ENCODE measurements around the gene GBF1. TPM values are rescaled to one million over a fixed set of nuclear protein-coding genes. Genes with fewer than 3 reads are reported as not detected.
"Not testable (repeated sequence)": the region's sequence is repeated elsewhere in the genome, so short reads cannot be mapped to it uniquely, and the experiment has no call there.

GBF1 gene
- polyA plus RNA-seq, 1 donor from 2014 or later: 12.6 TPM

DNA sequence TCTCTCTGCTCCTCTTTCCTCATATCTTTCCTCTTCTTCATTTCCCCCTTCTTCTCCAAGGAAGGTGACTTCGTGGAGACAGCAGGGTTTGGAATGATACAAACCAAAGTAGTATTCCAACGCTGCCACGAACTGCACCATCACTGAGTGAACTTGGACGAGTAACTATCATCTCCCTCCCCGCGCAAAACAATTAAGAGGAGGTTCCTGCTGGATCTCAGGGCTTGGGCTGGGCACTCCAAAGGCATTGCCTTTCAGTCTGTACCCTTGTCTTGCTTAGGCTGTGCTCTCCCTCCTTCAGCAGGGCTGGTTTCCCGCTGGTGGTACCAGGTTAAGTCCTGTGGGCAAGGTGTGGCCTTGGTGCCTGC lies 3.2 kb upstream of the GBF1 start:
- H3K27me3 Mint-ChIP-seq: peaks cover 22% of the 10 kb centered on the region
- peaks cover 16 to 29% (median 20%) of the 10 kb centered on the region in 3 donors for H3K4me1 Mint-ChIP-seq
- no peaks in the 10 kb centered on the region for H3K36me3 Mint-ChIP-seq
- H3K27ac Mint-ChIP-seq: peak overlapping the region in 2 of 3 donors; percentile 3 to 51
- no peaks in the 10 kb centered on the region for H3K9me3 Mint-ChIP-seq
- peak overlapping the region; percentile 30 to 84 (median 80) for H3K4me3 Mint-ChIP-seq

DNA sequence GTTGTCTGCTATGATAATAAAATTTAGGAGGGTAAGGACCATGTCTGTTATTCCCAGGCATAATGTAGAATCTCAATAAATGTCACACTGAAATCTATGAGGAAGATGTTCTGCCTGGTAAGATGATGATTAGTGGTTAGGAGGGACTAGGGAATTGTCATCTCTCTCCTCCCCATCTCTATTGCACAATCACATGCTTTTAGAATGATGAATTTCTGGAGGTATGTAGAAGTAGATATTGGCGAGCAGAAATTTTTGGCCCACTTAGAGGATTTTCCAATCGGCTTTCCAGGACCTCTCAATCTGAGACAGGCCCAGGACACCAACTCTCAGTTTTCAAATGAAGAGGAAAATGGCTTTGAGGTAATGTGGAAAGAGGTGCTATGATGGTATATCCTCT lies 2.0 kb upstream of the GBF1 start:
- H3K27me3 Mint-ChIP-seq: peaks cover 22% of the 10 kb centered on the region

DNA sequence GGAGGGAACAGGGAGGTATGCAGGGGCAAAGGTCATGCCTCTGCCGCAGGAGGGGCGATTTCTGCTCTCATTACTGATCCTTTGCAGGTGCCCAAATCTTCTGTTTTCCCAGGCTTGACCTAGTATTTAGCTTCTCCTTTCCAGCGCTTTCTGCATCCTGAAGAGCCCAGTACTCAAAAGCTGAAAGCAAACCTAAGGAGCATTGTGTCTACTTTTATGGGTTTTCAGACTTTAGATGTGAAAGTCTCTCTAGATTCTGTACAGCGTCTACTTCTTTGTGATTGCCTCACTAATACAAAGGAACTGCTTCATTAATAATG lies 560 bp downstream of the GBF1 start:
- Mint-ChIP-seq H3K4me1 (peaks cover 28 to 48% (median 31%) of the 10 kb centered on the region in 3 donors), H3K27ac (peak overlapping the region; percentile 48 to 95 (median 94)), H3K9me3 (no peaks in the 10 kb centered on the region), H3K27me3 (peaks cover 15% of the 10 kb centered on the region), H3K36me3 (peaks cover under 1% of the 10 kb centered on the region), H3K4me3 (peak overlapping the region; percentile 90 to 99 (median 97))

More for the DNA sequence above, 2.0 kb upstream of the GBF1 start:
- no peak overlapping the region for H3K27ac Mint-ChIP-seq
- peaks cover 28 to 40% (median 32%) of the 10 kb centered on the region in 3 donors for H3K4me1 Mint-ChIP-seq
- no peaks in the 10 kb centered on the region for H3K36me3 Mint-ChIP-seq
- peak overlapping the region in 1 of 4 donors; percentile 22 for H3K4me3 Mint-ChIP-seq
- H3K9me3 Mint-ChIP-seq: no peaks in the 10 kb centered on the region

DNA sequence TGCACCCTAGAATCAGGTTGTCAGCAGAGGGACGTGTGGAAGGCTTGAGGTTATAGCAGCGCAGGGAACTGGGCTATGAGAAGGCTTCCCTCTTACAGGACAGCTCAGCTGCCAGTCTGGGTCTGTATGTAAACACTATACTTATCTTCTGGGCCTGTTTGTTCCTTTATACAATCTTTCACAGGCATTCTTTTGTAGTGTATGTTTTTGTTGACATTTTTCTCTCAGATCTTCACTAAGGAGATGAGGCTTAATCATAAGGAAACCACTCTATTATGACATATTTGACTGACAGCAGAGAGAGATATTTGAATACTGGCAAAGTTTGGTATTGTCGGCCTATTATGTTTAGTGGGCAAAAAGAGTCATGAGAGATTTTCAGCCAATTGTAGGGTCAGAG lies 929 bp downstream of the GBF1 start:
- H3K27ac Mint-ChIP-seq: peak overlapping the region; percentile 48 to 95 (median 94)
- peaks cover 28 to 48% (median 31%) of the 10 kb centered on the region in 3 donors for H3K4me1 Mint-ChIP-seq
- H3K36me3 Mint-ChIP-seq: peaks cover 3% of the 10 kb centered on the region
- H3K4me3 Mint-ChIP-seq: peak overlapping the region; percentile 90 to 99 (median 97)
- H3K9me3 Mint-ChIP-seq: no peaks in the 10 kb centered on the region
- H3K27me3 Mint-ChIP-seq: peaks cover 13% of the 10 kb centered on the region

DNA sequence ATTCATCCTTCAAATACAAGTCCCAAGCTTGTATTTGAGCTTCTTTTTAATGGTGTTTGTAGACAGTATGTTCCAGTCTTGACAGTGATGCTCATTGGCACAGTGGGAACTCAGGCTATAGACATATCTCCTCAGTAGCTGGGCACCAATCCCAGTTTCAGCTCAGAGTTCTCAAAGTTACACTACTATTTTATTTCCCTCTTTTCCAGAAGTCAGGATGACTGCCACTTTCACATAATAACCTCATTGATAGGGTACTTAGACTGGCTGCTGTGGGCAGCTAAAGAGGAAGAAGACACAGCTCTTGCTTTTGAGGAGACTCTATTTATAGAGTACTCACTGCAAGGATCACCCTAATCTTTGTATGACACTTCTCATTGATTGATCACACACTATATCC lies 2.4 kb downstream of the GBF1 start:
- Mint-ChIP-seq H3K27ac (peak overlapping the region in 1 of 3 donors; percentile 76), H3K4me3 (peak overlapping the region in 3 of 4 donors; percentile 49 to 90 (median 77)), H3K36me3 (peaks cover 3% of the 10 kb centered on the region), H3K9me3 (no peaks in the 10 kb centered on the region), H3K4me1 (peaks cover 23 to 41% (median 31%) of the 10 kb centered on the region in 3 donors), H3K27me3 (peaks cover 5% of the 10 kb centered on the region)

DNA sequence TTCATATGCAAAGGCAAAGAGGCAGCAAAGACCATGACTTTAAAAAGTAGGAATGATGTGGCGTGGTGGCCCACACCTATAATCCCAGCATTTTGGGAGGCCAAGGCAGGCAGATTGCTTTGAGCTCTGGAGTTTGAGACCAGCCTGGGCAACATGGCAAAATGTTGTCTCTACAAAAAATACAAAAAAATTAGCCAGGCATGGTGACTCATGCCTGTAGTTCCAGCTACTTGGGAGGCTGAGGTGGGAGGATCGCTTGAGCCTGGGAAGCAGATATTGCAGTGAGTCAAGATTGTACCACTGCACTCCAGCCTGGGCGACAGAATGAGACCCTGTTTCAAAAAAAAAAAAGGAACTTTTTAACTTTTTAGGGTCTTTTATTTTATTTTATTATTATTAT lies 7.2 kb downstream of the GBF1 start:
- H3K4me1 Mint-ChIP-seq: peaks cover 16 to 25% (median 24%) of the 10 kb centered on the region in 3 donors
- H3K27ac Mint-ChIP-seq, H3K36me3 Mint-ChIP-seq, H3K4me3 Mint-ChIP-seq, H3K9me3 Mint-ChIP-seq, H3K27me3 Mint-ChIP-seq: not testable (repeated sequence)

DNA sequence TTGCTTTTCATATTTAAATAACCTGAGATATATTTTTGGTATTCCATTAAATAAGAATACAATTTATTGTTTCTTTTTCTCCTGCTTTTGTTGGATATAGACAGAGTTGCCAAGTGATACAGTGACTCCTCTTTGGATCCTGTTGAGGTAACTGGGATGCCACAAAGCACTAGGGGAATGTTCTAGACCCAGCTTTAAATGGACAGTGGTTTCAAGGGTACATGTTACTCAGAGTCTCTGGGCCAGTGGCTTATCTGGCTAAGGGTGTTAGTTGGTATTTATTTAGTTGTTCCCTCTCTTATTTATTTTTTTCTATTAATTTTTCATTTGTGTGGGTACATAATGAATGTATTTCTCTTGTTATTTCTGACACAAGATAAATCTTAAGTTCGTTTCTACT lies 9.1 kb downstream of the GBF1 start:
- Mint-ChIP-seq H3K36me3 (peaks cover 3% of the 10 kb centered on the region), H3K27ac (no peak overlapping the region), H3K4me1 (peaks cover 8 to 19% (median 10%) of the 10 kb centered on the region in 3 donors), H3K9me3 (no peaks in the 10 kb centered on the region), H3K27me3 (no peaks in the 10 kb centered on the region), H3K4me3 (no peak overlapping the region)

DNA sequence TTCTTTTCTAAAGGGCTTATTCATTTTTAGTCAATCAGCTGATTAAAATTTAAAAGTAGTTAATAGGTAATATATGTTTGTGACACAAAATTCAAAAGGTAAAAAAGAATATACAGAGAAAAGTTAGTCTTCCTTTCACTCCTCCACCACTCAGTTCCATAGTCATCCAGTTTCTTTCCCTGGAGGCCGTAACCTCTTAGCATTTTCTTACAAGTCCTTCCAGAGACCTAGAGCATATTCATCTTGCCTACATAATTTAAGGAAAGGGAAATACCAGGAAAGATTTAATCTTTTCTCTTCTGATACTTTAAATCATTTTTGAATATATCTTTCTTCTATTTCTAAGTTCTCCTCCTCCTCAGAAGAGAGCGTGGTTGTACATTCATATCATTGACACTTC lies 10.1 kb downstream of the GBF1 start:
- no peak overlapping the region for H3K27ac Mint-ChIP-seq
- no peak overlapping the region for H3K4me3 Mint-ChIP-seq
- peaks cover 3% of the 10 kb centered on the region for H3K36me3 Mint-ChIP-seq
- H3K9me3 Mint-ChIP-seq: no peaks in the 10 kb centered on the region
- H3K4me1 Mint-ChIP-seq: peaks cover 8 to 19% (median 9%) of the 10 kb centered on the region in 3 donors
- no peaks in the 10 kb centered on the region for H3K27me3 Mint-ChIP-seq

DNA sequence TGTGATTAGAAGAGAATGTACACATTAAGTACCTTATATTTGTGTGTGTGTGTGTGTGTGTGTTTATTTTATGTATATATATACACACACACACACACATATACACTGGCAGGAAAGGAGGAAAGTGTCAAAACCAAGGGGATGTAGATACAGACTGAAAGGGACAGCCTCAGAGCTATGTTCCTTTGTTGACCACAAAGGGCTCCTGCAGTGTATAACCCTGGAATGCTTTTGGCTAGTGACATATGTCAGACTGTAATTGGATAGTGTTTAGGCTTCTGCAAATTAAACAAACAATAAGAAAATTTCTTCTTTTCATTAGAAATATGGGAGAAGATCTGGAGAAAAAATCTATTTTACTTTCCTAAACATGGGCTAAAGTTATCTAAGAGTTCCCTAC lies 15.9 kb downstream of the GBF1 start:
- Mint-ChIP-seq H3K36me3 (peaks cover 8% of the 10 kb centered on the region), H3K27ac (no peak overlapping the region), H3K4me1 (peaks cover under 1 to 10% (median 6%) of the 10 kb centered on the region in 3 donors), H3K27me3 (no peaks in the 10 kb centered on the region), H3K4me3 (no peak overlapping the region), H3K9me3 (no peaks in the 10 kb centered on the region)

DNA sequence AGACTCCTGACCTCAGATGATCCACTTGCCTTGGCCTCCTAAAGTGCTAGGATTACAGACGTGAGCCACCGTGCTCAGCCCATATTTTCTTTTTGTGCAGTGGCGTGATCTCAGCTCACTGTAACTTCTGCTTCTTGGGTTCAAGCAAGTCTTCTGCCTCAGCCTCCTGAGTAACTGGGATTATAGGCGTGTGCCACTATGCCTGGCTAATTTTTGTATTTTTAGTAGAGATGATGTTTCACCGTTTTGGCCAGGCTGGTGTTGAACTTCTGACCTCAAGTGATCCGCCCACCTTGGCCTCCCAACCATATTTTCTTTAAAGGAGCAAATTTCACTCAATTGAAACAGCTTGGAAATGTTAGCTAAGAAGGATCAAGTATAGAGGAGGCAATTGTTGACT lies 16.5 kb downstream of the GBF1 start:
- H3K36me3 Mint-ChIP-seq: peaks cover 8% of the 10 kb centered on the region

DNA sequence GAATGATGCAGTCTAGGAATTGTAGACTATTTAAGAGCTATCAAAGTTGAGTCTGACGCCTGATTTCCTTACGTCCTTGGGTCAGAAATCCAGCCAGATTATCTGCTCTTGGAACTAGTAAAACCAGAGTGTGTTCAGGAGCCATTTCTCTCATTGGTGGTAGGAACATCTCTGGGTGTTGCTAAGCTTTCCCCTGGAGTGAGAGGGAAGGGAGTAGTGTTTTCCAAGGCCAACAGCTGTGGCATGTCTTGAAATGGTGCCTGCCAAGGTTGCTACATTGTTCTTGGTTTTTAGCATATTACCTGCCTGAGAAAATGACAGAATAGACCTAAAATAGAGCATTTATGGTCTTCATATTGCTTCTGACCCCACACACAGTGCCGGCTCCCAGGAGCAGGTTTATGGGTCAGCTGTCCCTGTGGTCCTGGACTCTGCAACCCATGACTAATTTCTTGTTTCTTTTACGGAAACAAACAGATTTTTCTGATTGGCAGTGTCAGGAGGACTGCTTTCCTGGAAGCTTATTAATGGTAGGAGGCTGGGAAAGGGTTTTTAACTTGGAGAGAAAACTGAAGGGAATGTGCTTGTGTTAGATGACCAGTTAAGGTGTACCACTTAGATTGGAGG lies 17.5 kb downstream of the GBF1 start:
- Mint-ChIP-seq H3K27me3 (no peaks in the 10 kb centered on the region), H3K4me3 (no peak overlapping the region), H3K9me3 (no peaks in the 10 kb centered on the region), H3K36me3 (peaks cover 8% of the 10 kb centered on the region), H3K27ac (no peak overlapping the region), H3K4me1 (peaks cover 3 to 15% (median 10%) of the 10 kb centered on the region in 3 donors)

More for the DNA sequence above, 16.5 kb downstream of the GBF1 start:
- Mint-ChIP-seq H3K4me3 (no peak overlapping the region), H3K9me3 (no peaks in the 10 kb centered on the region), H3K27ac (no peak overlapping the region), H3K4me1 (peaks cover under 1 to 10% (median 6%) of the 10 kb centered on the region in 3 donors), H3K27me3 (no peaks in the 10 kb centered on the region)

DNA sequence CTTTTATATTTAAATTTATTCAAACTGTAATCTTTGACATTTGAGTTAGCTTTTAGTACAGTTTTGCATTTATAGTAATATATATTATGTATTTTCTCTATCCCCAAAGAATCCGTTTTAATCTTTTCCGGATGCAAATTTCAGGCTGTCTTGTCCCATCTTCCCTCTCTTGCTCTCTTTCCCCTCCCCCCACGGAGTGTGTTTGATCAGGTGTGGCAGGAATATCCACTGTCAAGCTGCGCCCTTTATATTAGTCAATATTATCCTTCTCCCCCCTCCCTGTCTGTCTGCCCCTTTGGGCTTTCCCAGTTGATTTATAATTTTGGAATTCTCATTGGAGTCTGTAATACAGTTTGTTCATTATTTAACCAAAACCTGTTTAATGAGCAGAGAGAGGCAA lies 19.0 kb downstream of the GBF1 start:
- no peak overlapping the region for H3K4me3 Mint-ChIP-seq
- H3K4me1 Mint-ChIP-seq: peaks cover 6 to 17% (median 16%) of the 10 kb centered on the region in 3 donors
- H3K36me3 Mint-ChIP-seq: peaks cover 11% of the 10 kb centered on the region
- no peaks in the 10 kb centered on the region for H3K9me3 Mint-ChIP-seq
- no peaks in the 10 kb centered on the region for H3K27me3 Mint-ChIP-seq
- H3K27ac Mint-ChIP-seq: peak overlapping the region in 1 of 3 donors; percentile 47

DNA sequence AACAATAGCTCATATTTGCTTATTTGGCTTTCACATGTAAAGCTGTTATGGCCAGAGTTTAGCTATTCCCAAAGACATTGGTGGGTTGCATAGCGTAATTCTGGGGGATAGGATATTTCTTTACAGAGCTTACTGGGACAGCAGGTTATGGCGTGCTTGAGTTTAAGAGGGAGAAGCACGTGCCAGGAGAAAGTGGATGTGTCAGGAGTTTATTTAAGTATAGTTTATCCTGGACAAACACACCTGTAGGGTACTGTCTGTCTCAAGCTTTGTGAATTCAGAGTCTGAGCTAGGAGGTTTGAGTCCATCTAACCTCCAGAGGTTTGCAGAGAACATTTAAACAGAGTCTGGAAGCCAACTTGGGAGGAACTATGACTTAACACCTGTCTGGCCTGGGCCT lies 21.3 kb downstream of the GBF1 start:
- Mint-ChIP-seq H3K9me3 (no peaks in the 10 kb centered on the region), H3K36me3 (peaks cover 11% of the 10 kb centered on the region), H3K4me1 (peaks cover 6 to 20% (median 16%) of the 10 kb centered on the region in 3 donors), H3K4me3 (no peak overlapping the region), H3K27me3 (no peaks in the 10 kb centered on the region), H3K27ac (peak overlapping the region in 1 of 3 donors; percentile 71)

DNA sequence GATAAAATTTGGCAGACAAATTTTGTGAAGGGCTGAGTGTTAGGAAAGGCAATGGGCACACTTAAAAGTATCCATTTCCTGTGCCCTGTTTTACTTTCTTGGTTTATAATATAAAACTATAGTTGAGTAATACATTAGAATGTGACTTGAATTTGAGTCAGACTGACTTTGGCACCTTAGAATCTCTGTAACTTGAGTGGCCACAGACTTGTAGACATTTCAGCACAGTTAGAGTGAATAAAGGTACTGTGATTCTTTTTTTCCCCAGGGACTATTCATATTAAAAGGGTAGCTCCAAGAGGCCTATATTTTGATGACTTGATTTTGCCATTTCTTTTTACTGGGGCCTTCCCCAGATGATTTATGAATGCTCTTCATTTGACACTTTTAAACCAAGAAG lies 22.4 kb downstream of the GBF1 start:
- Mint-ChIP-seq H3K9me3 (no peaks in the 10 kb centered on the region), H3K4me3 (no peak overlapping the region), H3K27me3 (no peaks in the 10 kb centered on the region), H3K4me1 (peaks cover 9 to 20% (median 16%) of the 10 kb centered on the region in 3 donors), H3K27ac (no peak overlapping the region), H3K36me3 (peaks cover 8% of the 10 kb centered on the region)

DNA sequence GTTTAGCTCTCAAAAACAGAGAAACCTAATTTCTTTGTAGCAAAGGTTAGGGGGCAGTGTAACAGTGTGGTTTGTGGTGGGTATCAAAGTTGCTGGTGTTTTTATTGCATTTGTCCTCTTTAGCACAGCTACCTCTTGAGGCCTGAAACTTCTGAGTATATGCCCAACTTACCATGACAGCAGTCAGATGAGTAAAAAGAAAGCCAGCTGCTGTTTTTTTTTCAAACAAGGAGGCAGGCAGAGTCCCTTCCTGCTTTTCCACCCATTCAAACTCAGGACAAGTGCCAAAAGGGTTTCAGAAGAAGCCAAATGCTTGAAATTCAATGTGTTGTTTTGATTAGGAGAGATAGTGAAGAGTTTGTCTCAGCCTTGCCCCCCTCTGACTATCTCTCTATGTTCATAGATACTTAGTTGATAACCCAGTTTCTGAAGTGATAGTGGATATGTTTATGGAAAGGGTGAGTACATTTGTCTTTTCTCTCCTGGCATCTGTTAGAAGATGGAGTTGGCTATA lies 23.1 kb downstream of the GBF1 start:
- Mint-ChIP-seq H3K4me1 (peaks cover 9 to 18% (median 14%) of the 10 kb centered on the region in 3 donors), H3K27me3 (no peaks in the 10 kb centered on the region), H3K9me3 (no peaks in the 10 kb centered on the region), H3K27ac (no peak overlapping the region), H3K4me3 (no peak overlapping the region), H3K36me3 (peaks cover 7% of the 10 kb centered on the region)

DNA sequence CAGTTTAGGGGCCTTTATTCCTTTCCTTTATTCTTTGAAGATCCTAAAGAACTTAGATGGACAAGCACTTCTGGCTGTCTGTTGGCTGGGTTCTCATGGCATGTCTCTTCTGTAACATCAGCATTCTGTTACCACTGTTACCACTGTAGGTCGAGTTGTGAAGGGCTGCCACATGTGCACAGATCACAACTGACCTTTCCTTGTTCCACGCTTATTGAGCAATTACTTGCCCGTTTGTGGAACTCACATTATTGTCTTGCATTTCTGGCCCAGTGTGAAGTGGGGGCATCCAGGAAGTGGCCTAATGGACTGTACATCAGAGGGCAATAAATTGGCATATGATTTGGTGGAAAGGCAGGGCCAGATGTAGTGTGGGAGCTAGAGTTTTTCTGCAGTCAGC lies 23.7 kb downstream of the GBF1 start:
- H3K4me3 Mint-ChIP-seq: no peak overlapping the region
- H3K9me3 Mint-ChIP-seq: no peaks in the 10 kb centered on the region
- H3K36me3 Mint-ChIP-seq: peaks cover 7% of the 10 kb centered on the region
- H3K27me3 Mint-ChIP-seq: no peaks in the 10 kb centered on the region
- no peak overlapping the region for H3K27ac Mint-ChIP-seq
- H3K4me1 Mint-ChIP-seq: peaks cover 9 to 20% (median 10%) of the 10 kb centered on the region in 3 donors

Measured in IgD-negative memory B cell (primary cell).